Upper lobe of left lung (tissue), 4 donors: ENCODE measurements around the gene PRM2.

Experiments
- CTCF ChIP-seq, 6 experiments: fragments of 450-650 bp in 4 of 6; fragments of 200-600 bp in 2 of 6; sonication (generic) in 2 of 6; IDR thresholded peaks; one replicate each; pipeline ENCODE4 v1.5.1; 2016 to 2019; ENCODE audit warnings: antibody characterized with exemption in 6 of 6
- POLR2A ChIP-seq, 4 donors: fragments of 450-650 bp; IDR thresholded peaks; one replicate each; pipeline ENCODE4 v1.5.1; 2016 to 2017; ENCODE audit warnings: antibody characterized with exemption in 4 of 4, mild to moderate bottlenecking in 2 of 4
- POLR2AphosphoS5 ChIP-seq, 2 donors: sonication (generic); formaldehyde crosslinking; IDR thresholded peaks; one replicate each; pipeline ENCODE4 v1.5.1; 2017; ENCODE audit warnings: antibody characterized with exemption in 2 of 2

GRCh38 chr16:11231367-11231970 is 44.8 kb downstream of the PRM2 start:
- TF ChIP-seq CTCF (IDR thresholded peaks at IDR 0.05): no peak
- TF ChIP-seq POLR2A (IDR thresholded peaks at IDR 0.05): no peak
- TF ChIP-seq POLR2AphosphoS5 (IDR thresholded peaks at IDR 0.05): no peak
